ENCODE results near the gene ATP8B3.

- TF ChIP-seq ZNF10 (tag by site-specific recombination; IDR thresholded peaks at IDR 0.05) (no peak), CTCF (tag by site-specific recombination; IDR thresholded peaks at IDR 0.05) (no peak), ZNF518A (tag by site-specific recombination; conservative IDR thresholded peaks at IDR 0.05; ENCODE audit: low read depth) (no peak), ZNF311 (tag by site-specific recombination; IDR thresholded peaks at IDR 0.05; ENCODE audit: borderline replicate concordance) (no peak), ZNF280D (tag by site-specific recombination; IDR thresholded peaks at IDR 0.05) (no peak), ZNF791 (tag by site-specific recombination; IDR thresholded peaks at IDR 0.05) (no peak), ATF2 (tag by site-specific recombination; IDR thresholded peaks at IDR 0.05; ENCODE audit: low read depth) (no peak), ZBTB21 (tag by site-specific recombination; IDR thresholded peaks at IDR 0.05) (no peak)
These were observed 12.2 kb upstream of the ATP8B3 start for GRCh38 chr19:1824252-1824622.

Measured in HEK293 (cell line).